ENCODE measurements around the gene ADAMTSL3. TPM values are rescaled to one million over a fixed set of nuclear protein-coding genes. Genes with fewer than 3 reads are reported as not detected.

Gene ADAMTSL3
- total RNA-seq, 6 experiments from 2014 or later = not detected

DNA sequence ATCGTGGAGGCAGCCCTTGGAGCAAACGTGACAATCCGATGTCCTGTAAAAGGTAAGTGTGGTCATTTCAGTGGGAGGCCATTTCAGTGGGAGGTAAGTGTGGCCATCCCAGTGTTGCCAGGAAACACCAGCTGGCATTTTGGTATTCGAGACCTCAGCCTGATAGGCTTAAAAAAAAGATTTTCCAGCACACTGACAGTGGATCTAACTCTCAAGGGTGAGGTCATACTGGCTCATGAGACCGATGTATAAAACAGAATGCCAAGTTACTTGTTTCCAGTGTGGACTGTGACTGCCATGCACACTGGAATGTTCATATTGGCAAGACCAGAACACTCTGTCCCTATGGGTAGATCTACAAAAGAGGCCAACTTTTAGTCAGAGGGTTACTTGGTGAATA is 337.2 kb downstream of the ADAMTSL3 start:
- Mint-ChIP-seq H3K36me3 (ENCODE audit: low read depth) (no peaks in the 10 kb centered on the region), H3K27me3 (ENCODE audit: insufficient read depth) (no peaks in the 10 kb centered on the region), H3K9me3 (peaks cover 25% of the 10 kb centered on the region), H3K4me3 (no peak overlapping the region), H3K4me1 (ENCODE audit: low read depth) (no peaks in the 10 kb centered on the region), H3K27ac (no peak overlapping the region)
- TF ChIP-seq CTCF (IDR thresholded peaks at IDR 0.05) = no peak
- no peak for DNase-seq

DNA sequence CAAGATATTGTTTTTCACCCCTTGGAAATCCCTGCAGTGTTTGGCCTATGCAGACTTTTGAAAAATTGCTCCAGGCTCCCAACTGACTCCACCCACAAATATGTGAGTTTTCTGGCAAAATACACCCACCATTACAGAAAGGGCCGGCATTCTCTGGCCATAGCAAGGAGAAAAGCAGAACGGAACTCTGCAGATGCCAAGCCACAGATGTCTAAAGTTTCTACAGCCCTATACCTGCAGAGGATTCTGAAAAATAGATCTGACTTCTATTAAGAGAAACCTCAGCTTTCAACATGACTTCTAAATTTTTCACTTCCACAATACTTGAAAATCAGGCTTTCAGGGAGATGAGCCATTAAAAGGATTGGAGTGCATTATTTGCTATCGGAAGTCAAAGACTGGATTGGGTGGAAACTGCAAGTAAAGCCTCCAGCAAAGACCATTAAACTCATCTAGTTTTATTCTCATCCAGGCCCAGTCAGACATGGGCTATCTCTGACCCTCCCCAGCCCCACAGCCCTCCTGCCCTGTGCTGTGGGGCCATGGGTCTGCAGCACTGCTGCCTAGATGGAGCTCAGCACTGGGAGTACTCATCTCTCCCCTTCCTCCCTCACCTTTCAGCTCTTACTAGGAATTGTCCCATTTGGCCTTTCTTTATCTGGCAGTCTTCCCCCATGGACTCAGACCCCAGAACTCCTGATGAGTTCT is 338.6 kb downstream of the ADAMTSL3 start:
- Mint-ChIP-seq H3K9me3 (peaks cover 26% of the 10 kb centered on the region), H3K27me3 (ENCODE audit: insufficient read depth) (no peaks in the 10 kb centered on the region)

DNA sequence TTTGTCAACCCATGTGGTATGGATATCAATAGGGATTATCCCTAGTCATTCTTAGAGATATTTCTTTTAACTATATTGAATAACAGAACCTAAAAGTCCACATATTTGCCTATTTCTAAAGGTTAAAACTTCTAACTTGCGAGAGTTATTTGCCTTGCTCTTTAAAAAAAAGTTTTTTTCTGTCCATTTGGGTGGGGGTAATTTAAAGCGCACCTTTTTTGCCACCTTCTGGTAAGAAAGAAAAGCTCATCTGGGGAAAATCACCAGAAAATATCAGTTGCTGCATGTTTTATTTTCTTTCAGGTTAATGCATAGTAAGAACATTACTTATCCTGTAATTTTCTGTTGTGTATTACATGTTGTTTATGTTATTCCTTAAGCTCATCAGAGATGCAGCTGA is 339.7 kb downstream of the ADAMTSL3 start:
- H3K9me3 Mint-ChIP-seq = peaks cover 36% of the 10 kb centered on the region
- no peaks in the 10 kb centered on the region for H3K4me1 Mint-ChIP-seq (ENCODE audit: low read depth)
- no peak overlapping the region for H3K27ac Mint-ChIP-seq
- no peaks in the 10 kb centered on the region for H3K36me3 Mint-ChIP-seq (ENCODE audit: low read depth)
- H3K4me3 Mint-ChIP-seq = no peak overlapping the region
- TF ChIP-seq CTCF (IDR thresholded peaks at IDR 0.05) = no peak
- no peak for DNase-seq
- H3K27me3 Mint-ChIP-seq (ENCODE audit: insufficient read depth) = no peaks in the 10 kb centered on the region

More for the DNA sequence above, 338.6 kb downstream of the ADAMTSL3 start:
- Mint-ChIP-seq H3K27ac (no peak overlapping the region), H3K4me1 (ENCODE audit: low read depth) (no peaks in the 10 kb centered on the region), H3K4me3 (no peak overlapping the region), H3K36me3 (ENCODE audit: low read depth) (no peaks in the 10 kb centered on the region)
- no peak for DNase-seq
- no peak for TF ChIP-seq CTCF (IDR thresholded peaks at IDR 0.05)

DNA sequence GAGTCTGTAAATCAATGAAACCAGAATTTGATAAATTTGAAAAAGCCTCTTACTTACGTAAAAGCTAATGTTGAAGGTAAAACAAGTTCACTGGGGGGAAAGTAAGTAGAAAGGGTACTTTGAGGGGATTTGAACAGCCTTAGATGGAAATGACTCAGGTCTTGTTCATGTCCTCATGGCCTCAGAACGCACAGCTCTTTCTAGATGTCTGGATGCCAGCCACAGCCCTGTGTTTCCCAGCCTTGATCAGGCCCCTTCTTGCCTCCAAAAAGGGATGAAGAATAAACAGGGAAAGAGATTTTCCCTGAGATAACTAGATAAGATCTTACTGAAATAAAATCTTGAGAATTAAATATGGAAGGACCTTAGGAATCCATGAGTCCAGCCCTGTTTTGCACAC is 344.6 kb downstream of the ADAMTSL3 start:
- peaks cover 36% of the 10 kb centered on the region for H3K9me3 Mint-ChIP-seq
- H3K27me3 Mint-ChIP-seq (ENCODE audit: insufficient read depth) = no peaks in the 10 kb centered on the region; the same call in 1 of the 2 replicates
- no peak for DNase-seq
- H3K27ac Mint-ChIP-seq = no peak overlapping the region
- H3K36me3 Mint-ChIP-seq (ENCODE audit: low read depth) = no peaks in the 10 kb centered on the region
- H3K4me1 Mint-ChIP-seq (ENCODE audit: low read depth) = no peaks in the 10 kb centered on the region
- H3K4me3 Mint-ChIP-seq = no peak overlapping the region
- no peak for TF ChIP-seq CTCF (IDR thresholded peaks at IDR 0.05)

- Mint-ChIP-seq H3K4me3 (no peak overlapping the region), H3K27ac (no peak overlapping the region), H3K9me3 (peaks cover 47% of the 10 kb centered on the region), H3K36me3 (ENCODE audit: low read depth) (no peaks in the 10 kb centered on the region), H3K4me1 (ENCODE audit: low read depth) (no peaks in the 10 kb centered on the region), H3K27me3 (ENCODE audit: insufficient read depth) (no peaks in the 10 kb centered on the region; the same call in 1 of the 2 replicates)
- DNase-seq = no peak
- no peak for TF ChIP-seq CTCF (IDR thresholded peaks at IDR 0.05)
These were observed 345.6 kb downstream of the ADAMTSL3 start for GRCh38 chr15:83999396-84000135.

All from HFFc6 (cell line).